Activated CD4-positive, CD25-positive, alpha-beta regulatory T cell treated with anti-CD3 and anti-CD28 coated beads, Interleukin-2, amount 50 U/mL, for 24 hours (primary cell): Measurements from ENCODE around the gene IVNS1ABP.
"Not testable (repeated sequence)": the region's sequence is repeated elsewhere in the genome, so short reads cannot be mapped to it uniquely, and the experiment has no call there.

Experiments used
- ATAC-seq, 2 donors: fragments of 150-1000 bp; cut with Tn5 transposase; one replicate each; pipeline ENCODE4 v1.10.0; 2021; ENCODE audit warnings: mild to moderate bottlenecking in 1 of 2, moderate library complexity in 1 of 2

The IVNS1ABP gene

DNA sequence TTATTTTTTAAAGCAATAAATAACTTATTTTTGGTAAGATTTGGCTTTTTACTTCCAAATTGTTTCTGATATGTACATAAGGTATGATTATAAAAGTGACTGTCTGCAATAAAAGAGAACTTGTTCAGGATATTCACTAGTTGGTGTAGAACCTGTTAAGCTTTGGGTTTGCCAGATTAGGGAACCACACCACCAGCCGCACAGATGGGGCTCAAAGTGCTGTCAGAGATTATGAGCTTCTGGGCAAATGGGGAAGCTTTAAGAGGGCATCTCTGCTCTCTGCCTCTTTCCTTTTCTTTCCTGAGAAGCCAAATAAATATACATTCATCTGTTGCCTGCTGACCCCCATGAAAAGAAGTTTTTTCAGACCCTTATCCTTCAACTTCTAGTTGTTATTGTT, 25.4 kb downstream of the IVNS1ABP start:
- no peak for ATAC-seq

DNA sequence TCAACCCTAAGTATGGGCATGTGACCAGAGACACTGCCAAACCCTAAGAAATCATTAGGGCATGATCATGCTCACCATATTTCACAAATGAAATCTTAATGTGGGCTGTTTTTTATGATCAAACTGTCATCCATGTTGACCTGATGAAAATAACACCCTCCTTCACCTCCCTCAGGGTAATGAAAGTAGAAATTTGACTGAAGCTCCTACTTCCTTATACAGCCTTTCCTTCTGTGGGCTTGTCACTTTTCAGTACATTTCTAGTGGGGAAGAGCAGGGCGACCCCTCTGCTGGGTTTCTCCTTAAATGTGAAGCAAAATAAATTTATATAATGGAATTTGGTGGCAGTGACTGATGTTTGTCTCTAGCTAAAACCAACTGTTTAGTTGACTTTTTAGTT, 25.9 kb downstream of the IVNS1ABP start:
- ATAC-seq = no peak

DNA sequence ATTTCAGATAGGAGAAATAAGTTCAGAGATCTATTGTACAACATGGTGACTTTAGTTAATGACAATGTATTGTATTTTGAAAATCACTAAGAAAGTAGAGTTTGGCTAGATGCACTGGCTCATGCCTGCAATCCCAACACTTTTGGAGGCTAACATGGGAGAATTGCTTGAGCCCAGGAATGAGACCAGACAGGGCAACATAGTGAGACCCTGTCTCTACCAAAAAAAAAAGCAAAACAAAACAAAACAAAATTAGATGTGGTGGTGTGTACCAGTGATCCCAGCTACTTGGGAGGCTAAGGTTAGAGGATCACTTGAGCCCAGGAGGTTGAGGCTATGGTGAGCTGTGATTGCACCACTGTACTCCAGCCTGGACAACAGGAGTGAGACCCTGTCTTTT, 27.2 kb downstream of the IVNS1ABP start:
- no peak for ATAC-seq

DNA sequence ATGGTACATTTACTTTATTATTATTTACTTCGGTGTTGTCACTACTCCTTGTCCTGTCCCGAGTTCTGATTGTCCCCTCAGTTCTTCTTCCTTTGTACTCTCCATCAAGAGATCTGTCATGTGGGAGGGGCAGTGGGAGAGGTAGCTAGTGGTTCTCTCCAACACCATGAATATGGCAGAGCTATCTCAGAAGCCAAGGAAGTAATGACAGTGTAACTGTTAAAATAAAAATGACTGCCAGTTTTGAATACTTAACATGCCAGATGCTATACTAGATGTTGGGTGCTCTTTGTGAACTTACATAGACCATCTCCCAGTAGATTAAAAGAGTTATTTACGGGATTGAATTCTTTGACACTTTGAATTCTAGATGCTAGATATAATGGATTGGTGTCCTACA, 28.6 kb downstream of the IVNS1ABP start:
- no peak for ATAC-seq

DNA sequence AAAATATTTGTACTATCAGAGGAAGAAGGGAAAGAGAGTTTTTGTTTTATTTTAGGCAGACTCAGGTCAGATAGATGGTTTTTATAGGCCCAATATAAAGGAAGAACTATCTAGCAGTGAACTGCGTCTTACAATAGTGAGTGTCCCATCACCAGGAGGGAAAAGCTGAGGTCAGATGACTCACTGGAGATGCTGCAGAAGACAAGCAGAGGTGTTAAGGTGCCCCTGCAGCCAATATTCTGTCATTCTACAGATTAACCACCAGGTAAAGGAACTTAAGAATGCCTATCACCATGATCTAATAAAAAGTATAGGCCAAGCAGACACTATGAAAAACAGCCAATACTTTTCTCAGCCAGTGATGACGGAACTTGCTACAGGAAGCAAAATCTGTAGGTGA, 29.6 kb downstream of the IVNS1ABP start:
- ATAC-seq = peak in 1 of 2 donors; percentile 31

DNA sequence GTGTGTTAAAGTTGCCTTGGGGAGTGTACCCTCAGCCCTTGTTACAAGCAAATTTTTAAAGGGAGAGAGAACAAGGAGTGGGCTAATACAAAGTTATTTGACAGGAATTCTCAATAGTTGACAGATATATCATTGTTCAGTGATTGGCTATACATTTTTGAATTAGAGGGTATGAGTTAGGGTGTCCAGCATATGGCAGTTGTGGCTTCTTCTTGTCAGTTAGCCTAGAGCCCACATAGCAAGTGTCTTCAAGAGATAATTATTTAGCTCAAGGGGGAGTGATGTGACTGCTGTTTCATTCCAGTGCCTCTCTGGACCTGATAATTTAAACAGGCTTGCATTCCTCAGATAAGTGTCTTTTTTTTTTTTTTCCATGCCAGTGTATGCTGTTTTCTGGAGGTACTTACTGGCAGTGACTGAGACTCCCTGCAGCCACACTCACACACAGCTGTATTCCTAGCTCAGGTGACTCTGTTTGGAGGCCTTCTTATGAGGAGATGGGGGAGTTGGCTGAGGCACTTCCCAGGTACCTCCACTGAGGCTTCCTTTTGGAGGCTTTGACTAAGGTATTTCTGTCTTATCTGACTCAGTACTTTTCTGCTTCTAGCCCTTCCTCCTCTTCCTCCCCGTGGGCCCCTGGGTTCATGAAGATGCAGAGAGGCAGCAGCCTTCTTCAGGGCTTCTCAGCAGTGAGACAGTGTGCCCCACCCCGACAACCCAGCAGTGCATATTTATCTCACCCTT, 32.3 kb downstream of the IVNS1ABP start:
- no peak for ATAC-seq

DNA sequence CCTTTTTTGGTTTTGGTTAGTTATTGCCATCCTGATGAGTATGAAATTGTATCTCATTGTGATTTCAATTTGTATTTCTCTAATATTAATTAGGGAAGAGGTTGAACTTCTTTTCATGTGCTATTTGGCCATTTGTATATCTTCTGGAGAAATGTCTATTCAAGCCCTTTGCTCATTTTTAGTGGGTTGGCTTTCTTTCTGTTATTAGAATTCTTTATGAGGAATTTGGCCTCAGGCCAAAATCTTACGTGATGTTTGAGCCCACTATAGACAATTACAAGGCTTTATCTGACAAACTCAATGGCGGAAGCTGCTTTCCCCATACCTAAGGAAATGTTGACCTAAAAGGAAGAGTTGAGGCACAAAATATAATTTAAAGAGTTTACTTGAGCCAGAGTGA, 32.9 kb downstream of the IVNS1ABP start:
- no peak for ATAC-seq

DNA sequence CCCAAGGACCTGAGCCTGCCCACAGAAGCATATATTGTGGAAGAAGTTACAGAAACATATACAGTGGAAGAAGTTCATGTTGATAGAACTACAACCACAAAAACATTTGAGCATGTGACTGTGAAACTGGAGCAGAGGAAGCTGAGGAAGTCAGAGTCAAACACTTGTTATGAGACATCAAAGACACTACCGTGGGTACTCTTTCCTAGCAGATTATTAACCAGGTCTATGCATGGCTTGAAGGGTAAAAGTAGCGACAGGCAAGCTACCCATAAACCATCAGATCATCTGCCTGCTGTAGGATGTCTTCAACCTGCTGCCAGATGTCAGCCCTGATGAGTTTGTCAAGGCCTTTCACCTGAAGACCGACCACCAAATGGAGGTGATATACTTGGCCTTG, 35.8 kb downstream of the IVNS1ABP start:
- peak; percentile 72 to 76 for ATAC-seq

DNA sequence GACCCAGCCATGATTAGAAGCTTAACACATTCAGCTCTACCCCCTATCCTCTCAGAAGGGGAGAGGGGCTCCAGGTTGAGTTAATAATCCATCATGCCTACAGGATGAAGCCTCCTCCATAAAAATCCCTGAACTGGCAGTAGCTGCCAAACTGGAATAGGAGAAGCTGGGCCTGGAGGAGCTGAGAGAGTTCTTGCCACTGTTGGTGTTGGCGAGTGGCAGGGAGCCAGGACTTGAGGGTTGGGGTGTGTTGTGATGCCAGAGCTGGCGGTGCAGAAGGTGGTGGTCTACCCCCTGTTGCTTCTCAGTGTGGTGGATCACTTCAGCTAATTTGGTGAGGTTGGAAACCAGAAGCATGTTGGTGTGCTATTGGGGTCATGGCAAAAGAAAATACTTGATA, 36.5 kb downstream of the IVNS1ABP start:
- no peak for ATAC-seq

DNA sequence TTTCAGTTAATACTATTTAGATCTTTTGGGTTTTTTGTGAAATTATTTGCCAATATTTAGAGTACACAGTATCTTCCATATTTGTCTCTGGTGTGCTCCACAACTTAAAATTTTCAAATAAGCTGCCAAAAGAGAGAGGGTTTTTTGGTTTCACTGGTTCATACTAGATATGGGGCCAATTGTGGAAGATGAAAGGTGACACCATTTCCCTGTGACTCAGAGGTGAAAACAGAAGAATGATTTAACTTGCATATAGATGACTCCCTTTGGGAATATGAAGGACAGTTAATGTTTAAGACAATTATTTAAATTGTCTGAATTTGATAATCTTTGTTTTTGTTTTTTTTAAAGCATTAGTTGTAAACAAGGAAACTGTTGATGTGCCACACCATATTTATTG, 37.5 kb downstream of the IVNS1ABP start:
- ATAC-seq = no peak

DNA sequence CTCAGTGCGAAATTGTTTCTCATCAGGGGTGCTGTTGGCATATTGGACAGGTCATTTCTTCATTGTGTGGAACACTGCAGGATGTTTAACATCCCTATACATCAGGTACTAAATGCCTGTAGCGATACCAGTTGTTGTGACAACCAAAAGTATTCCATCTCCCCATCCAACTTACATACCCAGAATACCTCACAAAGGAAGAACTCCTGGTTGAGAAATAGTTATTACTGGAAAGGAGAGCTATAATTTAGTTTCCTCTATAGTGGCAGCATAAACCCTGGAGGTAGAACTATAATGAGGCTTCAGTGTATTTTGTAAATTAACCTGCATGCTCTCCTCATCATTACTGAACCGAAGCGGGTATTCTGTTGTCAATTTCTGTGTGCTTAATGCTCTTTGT, 45.1 kb downstream of the IVNS1ABP start:
- ATAC-seq = no peak

DNA sequence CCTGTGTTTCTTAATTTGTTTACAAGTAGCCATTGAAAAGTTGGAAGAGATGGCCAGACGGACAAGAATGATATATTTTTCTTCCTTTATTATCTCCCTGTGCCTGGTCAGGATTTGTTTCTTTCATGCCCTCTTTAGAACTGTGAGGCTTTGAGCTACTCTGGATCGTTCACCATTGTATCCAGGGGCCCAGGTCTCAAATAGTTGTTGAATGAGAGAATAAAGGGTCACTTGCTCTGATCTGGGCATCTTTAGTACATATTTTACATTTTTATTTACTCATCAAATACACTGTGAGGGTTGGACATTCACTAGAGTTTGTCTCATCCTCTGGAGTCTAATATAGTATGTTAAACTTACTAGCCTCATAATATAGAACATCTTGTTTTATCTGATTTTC, 48.7 kb downstream of the IVNS1ABP start:
- ATAC-seq = no peak

DNA sequence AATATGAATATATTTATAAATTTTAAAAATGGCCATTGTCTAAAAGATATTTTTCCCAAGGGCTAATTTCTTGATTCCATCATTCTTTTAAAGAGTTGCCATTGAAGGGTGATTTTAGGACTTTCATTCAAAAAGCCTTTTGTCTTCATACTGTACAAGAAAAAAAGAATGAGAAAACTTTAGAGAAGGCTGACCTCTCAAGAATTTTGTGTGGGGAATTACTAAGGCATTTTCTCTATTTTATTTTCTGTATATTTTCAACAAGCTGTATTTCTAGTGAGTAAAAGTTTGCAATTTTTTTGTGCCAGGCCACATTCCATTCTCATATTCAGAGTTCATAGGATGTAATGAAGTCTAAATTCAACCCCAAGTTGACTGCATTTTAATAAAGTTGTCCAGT, 49.3 kb downstream of the IVNS1ABP start:
- no peak for ATAC-seq

DNA sequence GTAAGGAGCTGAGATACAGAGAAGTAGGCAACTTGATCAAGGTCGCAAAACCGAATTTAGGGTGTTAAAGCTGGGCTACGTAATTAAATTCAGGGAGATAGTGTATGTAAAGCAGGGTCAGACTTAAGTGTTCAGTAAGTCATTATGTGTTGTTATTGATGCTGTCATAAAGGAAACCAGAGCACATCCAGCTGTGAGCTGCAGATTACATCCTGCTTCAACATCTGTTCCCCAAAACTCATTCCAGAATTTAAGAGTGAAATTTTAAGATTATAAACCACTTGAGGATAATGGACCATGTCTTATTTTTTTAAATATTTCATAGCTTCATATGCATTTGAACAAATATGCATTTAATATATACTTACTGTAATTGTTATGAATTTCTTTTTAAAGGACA, 49.7 kb downstream of the IVNS1ABP start:
- no peak for ATAC-seq

DNA sequence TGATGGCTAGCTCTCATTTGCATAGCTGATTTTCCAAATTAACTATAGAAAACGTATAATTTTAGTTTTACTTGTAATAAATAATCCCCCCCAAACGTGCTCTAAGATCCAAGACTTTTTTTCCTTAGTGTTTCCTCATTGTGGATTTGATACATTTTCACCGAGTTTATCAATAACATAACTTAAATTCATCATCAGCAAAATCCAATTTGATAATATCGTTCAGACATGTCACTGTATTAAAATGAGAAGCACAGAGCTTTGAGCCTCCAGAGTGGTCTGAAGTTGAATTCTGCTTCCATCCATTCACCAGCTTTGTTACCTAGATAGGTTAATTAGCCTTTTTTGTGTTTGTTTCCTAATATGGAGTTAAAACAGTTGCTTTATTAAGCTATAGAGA, 51.7 kb downstream of the IVNS1ABP start:
- no peak for ATAC-seq

DNA sequence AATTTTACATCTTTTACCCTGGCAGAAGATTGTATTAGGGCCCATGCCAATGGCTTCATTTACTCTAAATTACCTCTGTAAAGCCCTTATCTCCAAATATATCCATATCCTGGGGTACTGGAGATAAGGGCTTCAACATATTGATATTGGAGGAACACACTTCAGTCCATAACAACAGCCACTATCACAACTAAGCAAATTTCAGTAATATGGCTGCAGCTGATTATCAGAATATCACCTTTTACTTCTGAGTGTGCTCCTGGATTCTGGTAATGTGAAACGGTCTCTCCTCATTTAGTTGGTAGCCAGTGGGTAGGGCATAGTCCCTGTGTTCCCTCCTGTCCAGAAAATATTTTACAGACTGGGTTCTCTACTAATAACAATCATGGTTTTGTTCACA, 53.3 kb downstream of the IVNS1ABP start:
- ATAC-seq = no peak

DNA sequence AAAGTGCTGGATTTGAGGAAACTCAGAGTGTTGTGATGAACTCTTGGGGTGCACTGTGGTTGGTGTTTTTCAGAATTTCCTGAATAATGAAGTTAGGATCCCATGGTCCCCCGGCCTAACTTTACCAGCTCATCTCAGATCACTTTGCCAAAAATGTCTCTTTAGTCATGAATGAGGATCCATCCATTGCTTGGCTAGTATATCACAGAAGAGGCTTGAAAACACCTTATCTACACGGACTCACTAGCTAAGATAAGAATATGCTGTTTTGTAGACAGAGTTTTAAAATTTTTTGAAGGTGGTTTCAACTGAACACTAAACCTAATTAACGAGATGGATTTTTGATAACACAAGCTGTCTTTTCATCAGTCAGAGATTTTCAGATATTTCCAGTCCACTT, 53.8 kb downstream of the IVNS1ABP start:
- no peak for ATAC-seq

DNA sequence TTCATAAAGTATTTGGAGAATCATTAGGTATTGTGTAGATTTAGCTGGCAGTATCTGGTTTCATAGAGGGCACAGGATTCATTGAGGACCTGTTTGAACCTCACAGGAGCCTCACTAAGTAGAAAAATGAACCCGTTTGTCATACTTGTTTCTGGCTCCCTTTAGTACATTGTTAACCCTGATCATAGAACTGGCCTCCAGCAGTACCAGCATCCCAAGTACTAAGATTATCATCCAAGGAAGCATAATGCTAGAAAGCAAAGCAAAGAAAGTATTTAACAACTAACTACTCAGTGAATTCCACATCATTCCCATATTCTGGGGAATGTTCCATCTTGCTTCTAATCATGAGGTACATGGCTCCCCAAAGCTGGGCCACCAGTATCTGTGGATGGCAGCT, 54.9 kb downstream of the IVNS1ABP start:
- no peak for ATAC-seq

DNA sequence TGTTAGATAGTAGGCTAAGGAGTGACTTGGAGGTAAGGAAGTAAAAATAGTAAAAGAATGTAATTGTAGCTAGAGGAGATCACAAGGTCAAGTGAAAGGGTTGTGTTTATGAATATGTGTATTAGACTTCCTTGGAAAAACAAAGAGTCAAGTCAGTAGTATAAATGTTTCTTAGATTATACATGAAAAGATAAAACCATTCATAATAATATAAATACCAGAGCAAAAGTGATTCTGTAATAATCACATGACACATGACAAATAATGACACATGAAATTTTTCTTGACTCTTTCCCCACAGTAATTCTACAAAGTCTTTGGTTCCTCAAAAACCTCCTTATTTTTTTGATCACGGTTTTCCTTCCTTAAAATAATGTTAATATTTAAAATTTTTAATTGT, 56.4 kb downstream of the IVNS1ABP start:
- ATAC-seq = no peak

DNA sequence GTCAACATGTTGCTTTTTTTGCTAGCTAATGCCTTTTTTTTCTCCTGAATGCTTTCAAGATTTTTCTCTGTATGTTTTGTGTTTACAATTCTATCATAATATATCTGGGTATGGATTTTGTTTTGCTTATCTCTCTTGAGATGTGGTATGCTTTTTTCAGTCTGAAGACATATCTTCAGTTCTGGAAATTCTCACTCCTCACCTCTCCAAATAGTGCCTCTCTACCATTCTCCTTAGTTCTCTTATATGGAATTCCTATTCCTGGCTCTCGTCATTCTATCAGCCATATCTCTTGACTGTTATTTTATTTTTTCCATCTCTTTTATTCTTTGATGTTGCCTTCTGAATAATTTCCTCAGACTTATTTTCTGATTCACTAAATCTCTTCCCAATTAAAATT, 58.4 kb downstream of the IVNS1ABP start:
- no peak for ATAC-seq

DNA sequence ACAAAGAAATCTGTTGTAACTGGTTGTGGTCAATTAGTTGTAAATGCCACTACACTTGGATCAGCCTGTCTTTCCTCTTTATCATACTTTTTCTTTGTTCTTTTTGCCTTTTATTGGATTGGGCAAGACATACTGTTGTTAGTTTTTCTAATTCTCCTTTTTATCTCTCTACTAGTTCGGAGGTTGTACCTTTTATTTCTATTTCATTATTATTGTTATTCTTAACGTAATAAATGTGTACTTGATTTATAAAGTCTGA, 59.2 kb downstream of the IVNS1ABP start:
- no peak for ATAC-seq

DNA sequence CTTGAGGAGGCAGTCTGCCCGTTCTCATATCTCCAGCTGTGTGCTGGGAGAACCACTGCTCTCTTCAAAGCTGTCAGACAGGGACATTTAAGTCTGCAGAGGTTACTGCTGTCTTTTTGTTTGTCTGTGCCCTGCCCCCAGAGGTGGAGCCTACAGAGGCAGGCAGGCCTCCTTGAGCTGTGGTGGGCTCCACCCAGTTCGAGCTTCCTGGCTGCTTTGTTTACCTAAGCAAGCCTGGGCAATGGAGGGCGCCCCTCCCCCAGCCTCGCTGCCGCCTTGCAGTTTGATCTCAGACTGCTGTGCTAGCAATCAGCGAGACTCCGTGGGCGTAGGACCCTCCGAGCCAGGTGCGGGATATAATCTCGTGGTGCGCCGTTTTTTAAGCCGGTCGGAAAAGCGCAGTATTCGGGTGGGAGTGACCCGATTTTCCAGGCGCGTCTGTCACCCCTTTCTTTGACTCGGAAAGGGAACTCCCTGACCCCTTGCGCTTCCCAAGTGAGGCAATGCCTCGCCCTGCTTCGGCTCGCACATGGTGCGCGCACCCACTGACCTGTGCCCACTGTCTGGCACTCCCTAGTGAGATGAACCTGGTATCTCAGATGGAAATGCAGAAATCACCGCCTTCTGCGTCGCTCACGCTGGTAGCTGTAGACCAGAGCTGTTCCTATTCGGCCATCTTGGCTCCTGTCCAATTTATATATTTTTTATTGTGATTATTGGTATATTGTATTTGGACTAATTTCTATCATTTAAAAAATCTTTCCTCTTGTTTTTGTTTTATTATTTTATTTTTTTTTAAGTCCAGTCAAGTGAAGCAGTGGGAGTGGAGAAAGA, 59.7 kb downstream of the IVNS1ABP start:
- ATAC-seq = not testable (repeated sequence)

DNA sequence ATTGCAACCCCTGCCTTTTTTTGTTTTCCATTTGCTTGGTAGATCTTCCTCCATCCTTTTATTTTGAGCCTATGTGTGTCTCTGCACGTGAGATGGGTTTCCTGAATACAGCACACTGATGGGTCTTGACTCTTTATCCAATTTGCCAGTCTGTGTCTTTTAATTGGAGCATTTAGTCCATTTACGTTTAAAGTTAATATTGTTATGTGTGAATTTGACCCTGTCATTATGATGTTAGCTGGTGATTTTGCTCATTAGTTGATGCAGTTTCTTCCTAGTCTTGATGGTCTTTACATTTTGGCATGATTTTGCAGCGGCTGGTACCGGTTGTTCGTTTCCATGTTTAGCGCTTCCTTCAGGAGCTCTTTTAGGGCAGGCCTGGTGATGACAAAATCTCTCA, 61.4 kb downstream of the IVNS1ABP start:
- not testable (repeated sequence) for ATAC-seq

DNA sequence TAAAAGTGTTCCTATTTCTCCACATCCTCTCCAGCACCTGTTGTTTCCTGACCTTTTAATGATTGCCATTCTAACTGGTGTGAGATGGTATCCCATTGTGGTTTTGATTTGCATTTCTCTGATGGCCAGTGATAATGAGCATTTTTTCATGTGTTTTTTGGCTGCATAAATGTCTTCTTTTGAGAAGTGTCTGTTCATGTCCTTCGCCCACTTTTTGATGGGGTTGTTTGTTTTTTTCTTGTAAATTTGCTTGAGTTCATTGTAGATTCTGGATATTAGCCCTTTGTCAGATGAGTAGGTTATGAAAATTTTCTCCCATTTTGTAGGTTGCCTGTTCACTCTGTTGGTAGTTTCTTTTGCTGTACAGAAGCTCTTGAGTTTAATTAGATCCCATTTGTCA, 64.6 kb downstream of the IVNS1ABP start:
- not testable (repeated sequence) for ATAC-seq

DNA sequence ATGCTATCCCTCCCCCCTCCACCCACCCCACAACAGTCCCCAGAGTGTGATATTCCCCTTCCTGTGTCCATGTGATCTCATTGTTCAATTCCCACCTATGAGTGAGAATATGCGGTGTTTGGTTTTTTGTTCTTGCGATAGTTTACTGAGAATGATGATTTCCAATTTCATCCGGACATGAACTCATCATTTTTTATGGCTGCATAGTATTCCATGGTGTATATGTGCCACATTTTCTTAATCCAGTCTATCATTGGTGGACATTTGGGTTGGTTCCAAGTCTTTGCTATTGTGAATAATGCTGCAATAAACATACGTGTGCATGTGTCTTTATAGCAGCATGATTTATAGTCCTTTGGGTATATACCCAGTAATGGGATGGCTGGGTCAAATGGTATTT, 65.1 kb downstream of the IVNS1ABP start:
- not testable (repeated sequence) for ATAC-seq
